Measurements from ENCODE around the gene CNNM2.
A peak's percentile ranks its signal among the peaks of the same experiment; 100 is the strongest.

The CNNM2 gene

GRCh38 chr10:102917962-102918816, at the start of gene CNNM2 (continued):
- TF ChIP-seq ATF2 (tag by site-specific recombination; IDR thresholded peaks at IDR 0.05; ENCODE audit: low read depth) (no peak), ZNF639 (tag by site-specific recombination; IDR thresholded peaks at IDR 0.05) (no peak; the same call in 1 of the 2 replicates), ZNF76 (tag by site-specific recombination; IDR thresholded peaks at IDR 0.05; ENCODE audit: borderline replicate concordance, low read depth) (peak; percentile 84), ZNF777 (tag by site-specific recombination; IDR thresholded peaks at IDR 0.05; ENCODE audit: borderline replicate concordance) (no peak), ZNF366 (tag by site-specific recombination; conservative IDR thresholded peaks at IDR 0.05) (peak; percentile 85), ZNF26 (tag by site-specific recombination; IDR thresholded peaks at IDR 0.05) (no peak), ZBTB7A (tag by site-specific recombination; IDR thresholded peaks at IDR 0.05; ENCODE audit: low read depth) (no peak), SP7 (tag by site-specific recombination; IDR thresholded peaks at IDR 0.05) (peak; percentile 59), ZNF394 (tag by site-specific recombination; IDR thresholded peaks at IDR 0.05; ENCODE audit: borderline replicate concordance) (peak; percentile 99), KLF7 (tag by site-specific recombination; IDR thresholded peaks at IDR 0.05; ENCODE audit: borderline replicate concordance) (no peak), ZNF610 (tag by site-specific recombination; IDR thresholded peaks at IDR 0.05; ENCODE audit: borderline replicate concordance) (peak; percentile 98), ZSCAN30 (tag by site-specific recombination; IDR thresholded peaks at IDR 0.05) (peak; percentile 76; the same call in 1 of the 2 replicates), ZNF585B (tag by site-specific recombination; IDR thresholded peaks at IDR 0.05) (no peak), ZNF747 (tag by site-specific recombination; IDR thresholded peaks at IDR 0.05) (no peak), ZNF645 (tag by site-specific recombination; IDR thresholded peaks at IDR 0.05) (no peak), KLF10 (tag by site-specific recombination; IDR thresholded peaks at IDR 0.05) (peak; percentile 98), OVOL3 (tag by site-specific recombination; IDR thresholded peaks at IDR 0.05) (no peak), ZFP37 (tag by site-specific recombination; IDR thresholded peaks at IDR 0.05) (no peak), CTCF (tag by site-specific recombination; IDR thresholded peaks at IDR 0.05) (peak; percentile 89), ZEB2 (tag by site-specific recombination; IDR thresholded peaks at IDR 0.05) (peak; percentile 90; the same call in 1 of the 2 replicates), ZNF2 (tag by site-specific recombination; IDR thresholded peaks at IDR 0.05) (0 out of 2 replicates have a peak, but pooled peaks have one; percentile 20), GLIS1 (tag by site-specific recombination; IDR thresholded peaks at IDR 0.05) (peak; percentile 77), ZNF302 (tag by site-specific recombination; IDR thresholded peaks at IDR 0.05; ENCODE audit: low read depth) (no peak), KLF9 (tag by site-specific recombination; IDR thresholded peaks at IDR 0.05; ENCODE audit: low read depth) (peak; percentile 98)
- TF ChIP-seq, protein P1, sequence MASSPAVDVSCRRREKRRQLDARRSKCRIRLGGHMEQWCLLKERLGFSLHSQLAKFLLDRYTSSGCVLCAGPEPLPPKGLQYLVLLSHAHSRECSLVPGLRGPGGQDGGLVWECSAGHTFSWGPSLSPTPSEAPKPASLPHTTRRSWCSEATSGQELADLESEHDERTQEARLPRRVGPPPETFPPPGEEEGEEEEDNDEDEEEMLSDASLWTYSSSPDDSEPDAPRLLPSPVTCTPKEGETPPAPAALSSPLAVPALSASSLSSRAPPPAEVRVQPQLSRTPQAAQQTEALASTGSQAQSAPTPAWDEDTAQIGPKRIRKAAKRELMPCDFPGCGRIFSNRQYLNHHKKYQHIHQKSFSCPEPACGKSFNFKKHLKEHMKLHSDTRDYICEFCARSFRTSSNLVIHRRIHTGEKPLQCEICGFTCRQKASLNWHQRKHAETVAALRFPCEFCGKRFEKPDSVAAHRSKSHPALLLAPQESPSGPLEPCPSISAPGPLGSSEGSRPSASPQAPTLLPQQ (tag by site-specific recombination; IDR thresholded peaks at IDR 0.05) = peak; percentile 28; the same call in 1 of the 2 replicates
- TF ChIP-seq, protein P2, sequence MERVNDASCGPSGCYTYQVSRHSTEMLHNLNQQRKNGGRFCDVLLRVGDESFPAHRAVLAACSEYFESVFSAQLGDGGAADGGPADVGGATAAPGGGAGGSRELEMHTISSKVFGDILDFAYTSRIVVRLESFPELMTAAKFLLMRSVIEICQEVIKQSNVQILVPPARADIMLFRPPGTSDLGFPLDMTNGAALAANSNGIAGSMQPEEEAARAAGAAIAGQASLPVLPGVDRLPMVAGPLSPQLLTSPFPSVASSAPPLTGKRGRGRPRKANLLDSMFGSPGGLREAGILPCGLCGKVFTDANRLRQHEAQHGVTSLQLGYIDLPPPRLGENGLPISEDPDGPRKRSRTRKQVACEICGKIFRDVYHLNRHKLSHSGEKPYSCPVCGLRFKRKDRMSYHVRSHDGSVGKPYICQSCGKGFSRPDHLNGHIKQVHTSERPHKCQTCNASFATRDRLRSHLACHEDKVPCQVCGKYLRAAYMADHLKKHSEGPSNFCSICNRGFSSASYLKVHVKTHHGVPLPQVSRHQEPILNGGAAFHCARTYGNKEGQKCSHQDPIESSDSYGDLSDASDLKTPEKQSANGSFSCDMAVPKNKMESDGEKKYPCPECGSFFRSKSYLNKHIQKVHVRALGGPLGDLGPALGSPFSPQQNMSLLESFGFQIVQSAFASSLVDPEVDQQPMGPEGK (tag by site-specific recombination; IDR thresholded peaks at IDR 0.05) = peak; percentile 35

All from HEK293 (cell line).